SJCRH30 (cell line): ENCODE measurements around the gene ZNF337. TPM values are rescaled to one million over a fixed set of nuclear protein-coding genes. Genes with fewer than 3 reads are reported as not detected.
"Not testable (repeated sequence)": the region's sequence is repeated elsewhere in the genome, so short reads cannot be mapped to it uniquely, and the experiment has no call there.

Experiments
- DNase-seq, 2 experiments: peaks; one replicate each; pipeline ENCODE4 v3.0.0-alpha.2; 2015 to 2020
- H3K27ac ChIP-seq: fragments of 250-450 bp; sonication (Bioruptor Pico); 2 replicates; pipeline ENCODE4 v1.5.1; 2020; ENCODE audit warnings: mild to moderate bottlenecking, moderate library complexity
- H3K27me3 ChIP-seq: fragments of 250-450 bp; sonication (Bioruptor Pico); 2 replicates; pipeline ENCODE4 v1.5.1; 2020; ENCODE audit warnings: mild to moderate bottlenecking, moderate library complexity
- H3K36me3 ChIP-seq: fragments of 250-450 bp; sonication (Bioruptor Pico); 2 replicates; pipeline ENCODE4 v1.5.1; 2020; ENCODE audit warnings: mild to moderate bottlenecking, moderate library complexity
- H3K4me1 ChIP-seq: fragments of 250-450 bp; sonication (Bioruptor Pico); 2 replicates; pipeline ENCODE4 v1.5.1; 2020; ENCODE audit warnings: mild to moderate bottlenecking, moderate library complexity
- H3K4me3 ChIP-seq: fragments of 250-450 bp; sonication (Bioruptor Pico); 2 replicates; pipeline ENCODE4 v1.5.1; 2020; ENCODE audit warnings: mild to moderate bottlenecking, moderate library complexity
- H3K9me3 ChIP-seq: fragments of 250-450 bp; sonication (Bioruptor Pico); replicated peaks from 2 replicates; pipeline ENCODE4 v1.5.1; 2020; ENCODE audit warnings: mild to moderate bottlenecking, moderate library complexity
- total RNA-seq: library from RNA; depleted of rRNA; stranded (reverse); fragments of >200 nt; shearing (Covaris generic); gene quantifications from 2 replicates; pipeline ENCODE4 v1.2.3, GENCODE V29; 2014

ZNF337 gene
- total RNA-seq, 1 experiment from 2014 or later, result 16.6 TPM

- H3K27ac ChIP-seq, result no peak overlapping the region
- H3K36me3 ChIP-seq, result no peaks in the 10 kb centered on the region; the same call in 1 of the 2 replicates
- H3K4me1 ChIP-seq, result no peaks in the 10 kb centered on the region
- peaks cover 2% of the 10 kb centered on the region; the same call in 1 of the 2 replicates for H3K9me3 ChIP-seq
- DNase-seq, result no peak
- H3K27me3 ChIP-seq, result no peaks in the 10 kb centered on the region
- H3K4me3 ChIP-seq, result no peak overlapping the region
Measured at GRCh38 chr20:25707695-25708094, 11.0 kb upstream of the ZNF337 start.

- Histone ChIP-seq H3K27me3 (no peaks in the 10 kb centered on the region), H3K4me1 (no peaks in the 10 kb centered on the region), H3K36me3 (no peaks in the 10 kb centered on the region; the same call in 1 of the 2 replicates), H3K27ac (no peak overlapping the region), H3K9me3 (no peaks in the 10 kb centered on the region), H3K4me3 (no peak overlapping the region)
- DNase-seq, result no peak
Measured at GRCh38 chr20:25706793-25707192, 10.1 kb upstream of the ZNF337 start.

GRCh38 chr20:25705830-25706351 lies 9.2 kb upstream of the ZNF337 start:
- Histone ChIP-seq H3K27me3 (no peaks in the 10 kb centered on the region), H3K4me3 (no peak overlapping the region), H3K9me3 (no peaks in the 10 kb centered on the region), H3K4me1 (no peaks in the 10 kb centered on the region), H3K36me3 (no peaks in the 10 kb centered on the region; the same call in 1 of the 2 replicates), H3K27ac (no peak overlapping the region)
- DNase-seq, result no peak

GRCh38 chr20:25704303-25704702 lies 7.7 kb upstream of the ZNF337 start:
- not testable (repeated sequence) for H3K27ac ChIP-seq, H3K4me1 ChIP-seq, H3K36me3 ChIP-seq, H3K4me3 ChIP-seq, DNase-seq, H3K9me3 ChIP-seq, H3K27me3 ChIP-seq

GRCh38 chr20:25700835-25701234 lies 4.2 kb upstream of the ZNF337 start:
- not testable (repeated sequence) for H3K4me1 ChIP-seq

GRCh38 chr20:25699914-25700313 lies 3.3 kb upstream of the ZNF337 start:
- Histone ChIP-seq H3K9me3 (peaks cover 7% of the 10 kb centered on the region; the same call in 1 of the 2 replicates), H3K27ac (no peak overlapping the region), H3K4me3 (no peak overlapping the region), H3K4me1 (0 out of 2 replicates have a peak, but pooled peaks cover 2% of the 10 kb centered on the region), H3K36me3 (no peaks in the 10 kb centered on the region), H3K27me3 (no peaks in the 10 kb centered on the region)
- no peak for DNase-seq

More at GRCh38 chr20:25700835-25701234, 4.2 kb upstream of the ZNF337 start:
- not testable (repeated sequence) for H3K27ac ChIP-seq, H3K9me3 ChIP-seq, H3K4me3 ChIP-seq, H3K36me3 ChIP-seq, DNase-seq, H3K27me3 ChIP-seq

GRCh38 chr20:25697132-25697446 lies 436 bp upstream of the ZNF337 start:
- H3K27ac ChIP-seq, result no peak overlapping the region; the same call in 1 of the 2 replicates
- no peaks in the 10 kb centered on the region for H3K27me3 ChIP-seq
- DNase-seq, result no peak
- H3K4me1 ChIP-seq, result 0 out of 2 replicates have a peak, but pooled peaks cover 2% of the 10 kb centered on the region
- peak overlapping the region; percentile 77 for H3K4me3 ChIP-seq
- H3K36me3 ChIP-seq, result no peaks in the 10 kb centered on the region
- H3K9me3 ChIP-seq, result peaks cover 7% of the 10 kb centered on the region; the same call in 1 of the 2 replicates

- DNase-seq, result peak; percentile 32 to 47
- peaks cover 7% of the 10 kb centered on the region; the same call in 1 of the 2 replicates for H3K9me3 ChIP-seq
- H3K4me3 ChIP-seq, result peak overlapping the region; percentile 77
- no peaks in the 10 kb centered on the region for H3K27me3 ChIP-seq
- H3K4me1 ChIP-seq, result 0 out of 2 replicates have a peak, but pooled peaks cover 2% of the 10 kb centered on the region
- no peaks in the 10 kb centered on the region for H3K36me3 ChIP-seq
- H3K27ac ChIP-seq, result peak overlapping the region; percentile 80
Measured at GRCh38 chr20:25695532-25696370, 902 bp downstream of the ZNF337 start.

GRCh38 chr20:25692499-25692898 lies 4.2 kb downstream of the ZNF337 start:
- Histone ChIP-seq H3K9me3 (no peaks in the 10 kb centered on the region), H3K4me1 (0 out of 2 replicates have a peak, but pooled peaks cover 2% of the 10 kb centered on the region), H3K4me3 (no peak overlapping the region), H3K36me3 (no peaks in the 10 kb centered on the region), H3K27me3 (no peaks in the 10 kb centered on the region), H3K27ac (no peak overlapping the region)
- DNase-seq, result no peak

- DNase-seq, result no peak
- H3K4me1 ChIP-seq, result no peaks in the 10 kb centered on the region
Measured at GRCh38 chr20:25690427-25690826, 6.2 kb downstream of the ZNF337 start.

GRCh38 chr20:25686081-25687067 lies 10.3 kb downstream of the ZNF337 start:
- 0 out of 2 replicates have a peak, but pooled peaks cover 5% of the 10 kb centered on the region for H3K9me3 ChIP-seq
- no peak overlapping the region for H3K4me3 ChIP-seq
- no peak overlapping the region for H3K27ac ChIP-seq
- peaks cover 2% of the 10 kb centered on the region; the same call in 1 of the 2 replicates for H3K4me1 ChIP-seq
- no peak for DNase-seq
- H3K27me3 ChIP-seq, result no peaks in the 10 kb centered on the region
- peaks cover 3% of the 10 kb centered on the region; the same call in 1 of the 2 replicates for H3K36me3 ChIP-seq

More at GRCh38 chr20:25690427-25690826, 6.2 kb downstream of the ZNF337 start:
- H3K4me3 ChIP-seq, result no peak overlapping the region
- no peaks in the 10 kb centered on the region for H3K27me3 ChIP-seq
- H3K9me3 ChIP-seq, result no peaks in the 10 kb centered on the region
- H3K27ac ChIP-seq, result no peak overlapping the region
- H3K36me3 ChIP-seq, result no peaks in the 10 kb centered on the region

GRCh38 chr20:25685276-25686080 lies 11.2 kb downstream of the ZNF337 start:
- no peaks in the 10 kb centered on the region for H3K27me3 ChIP-seq
- H3K27ac ChIP-seq, result no peak overlapping the region
- 0 out of 2 replicates have a peak, but pooled peaks cover 5% of the 10 kb centered on the region for H3K9me3 ChIP-seq
- H3K4me1 ChIP-seq, result peaks cover 2% of the 10 kb centered on the region; the same call in 1 of the 2 replicates
- peaks cover 7% of the 10 kb centered on the region; the same call in 1 of the 2 replicates for H3K36me3 ChIP-seq
- no peak overlapping the region for H3K4me3 ChIP-seq
- no peak for DNase-seq

GRCh38 chr20:25683826-25684225 lies 12.8 kb downstream of the ZNF337 start:
- peaks cover 10% of the 10 kb centered on the region for H3K36me3 ChIP-seq
- not testable (repeated sequence) for H3K9me3 ChIP-seq, H3K4me3 ChIP-seq, H3K27me3 ChIP-seq, H3K4me1 ChIP-seq, DNase-seq, H3K27ac ChIP-seq

- DNase-seq, result no peak
- H3K27ac ChIP-seq, result no peak overlapping the region
Measured at GRCh38 chr20:25683050-25683449, 13.6 kb downstream of the ZNF337 start.

More at GRCh38 chr20:25683050-25683449, 13.6 kb downstream of the ZNF337 start:
- Histone ChIP-seq H3K36me3 (peaks cover 14% of the 10 kb centered on the region), H3K27me3 (no peaks in the 10 kb centered on the region), H3K4me3 (no peak overlapping the region), H3K9me3 (0 out of 2 replicates have a peak, but pooled peaks cover 5% of the 10 kb centered on the region), H3K4me1 (peaks cover 2% of the 10 kb centered on the region; the same call in 1 of the 2 replicates)
